ENCODE data around the gene RPS27L.

Gene RPS27L

GRCh38 chr15:63157118-63157843 is at the start of gene RPS27L:
Gene RPS27L (minus strand): TSS chr15:63157477. CDS start chr15:63157405, 72 bp downstream.
- peak; percentile 93 for DNase-seq (ENCODE audit: low spot score)

- no peak for DNase-seq (ENCODE audit: low spot score)
These were observed 48.8 kb upstream of the RPS27L start for GRCh38 chr15:63206079-63206478.

- DNase-seq (ENCODE audit: low spot score), result no peak
These were observed 46.3 kb upstream of the RPS27L start for GRCh38 chr15:63203451-63204090.

- DNase-seq (ENCODE audit: low spot score), result no peak
These were observed 45.6 kb upstream of the RPS27L start for GRCh38 chr15:63202861-63203260.

- DNase-seq (ENCODE audit: low spot score), result no peak
These were observed 43.4 kb upstream of the RPS27L start for GRCh38 chr15:63200464-63201249.

GRCh38 chr15:63198371-63199250 is 41.3 kb upstream of the RPS27L start:
- DNase-seq (ENCODE audit: low spot score), result no peak

- no peak for DNase-seq (ENCODE audit: low spot score)
These were observed 40.3 kb upstream of the RPS27L start for GRCh38 chr15:63197626-63198025.

- DNase-seq (ENCODE audit: low spot score), result no peak
These were observed 39.6 kb upstream of the RPS27L start for GRCh38 chr15:63196842-63197241.

GRCh38 chr15:63195569-63196015 is 38.3 kb upstream of the RPS27L start:
- DNase-seq (ENCODE audit: low spot score), result no peak

GRCh38 chr15:63194880-63195568 is 37.7 kb upstream of the RPS27L start:
- DNase-seq (ENCODE audit: low spot score), result no peak

GRCh38 chr15:63194302-63194701 is 37.0 kb upstream of the RPS27L start:
- no peak for DNase-seq (ENCODE audit: low spot score)

- no peak for DNase-seq (ENCODE audit: low spot score)
These were observed 35.4 kb upstream of the RPS27L start for GRCh38 chr15:63192619-63193206.

- no peak for DNase-seq (ENCODE audit: low spot score)
These were observed 34.8 kb upstream of the RPS27L start for GRCh38 chr15:63191895-63192618.

- no peak for DNase-seq (ENCODE audit: low spot score)
These were observed 33.7 kb upstream of the RPS27L start for GRCh38 chr15:63190769-63191649.

GRCh38 chr15:63189941-63190768 is 32.9 kb upstream of the RPS27L start:
- no peak for DNase-seq (ENCODE audit: low spot score)

GRCh38 chr15:63188926-63189871 is 31.9 kb upstream of the RPS27L start, which contains the start of gene RAB8B:
Gene RAB8B (plus strand): TSS chr15:63189606. CDS start chr15:63189625, 19 bp downstream.
- DNase-seq (ENCODE audit: low spot score), result peak; percentile 96

All from globus pallidus (tissue), 1 donor.